GM23248 (cell line): ENCODE data around the gene CDR2.

Source experiments
- EZH2 ChIP-seq: fragments of 200-600 bp; sonication (generic); IDR thresholded peaks from 2 replicates; pipeline ENCODE4 v1.6.1; 2018; ENCODE audit warnings: antibody characterized with exemption, mild to moderate bottlenecking; ENCODE audit not compliant: insufficient read depth, poor library complexity, severe bottlenecking
- EZH2phosphoT487 ChIP-seq: fragments of 200-600 bp; sonication (generic); IDR thresholded peaks from 2 replicates; pipeline ENCODE4 v1.6.1; 2018; ENCODE audit warnings: antibody characterized with exemption, moderate library complexity, mild to moderate bottlenecking, low read depth; ENCODE audit not compliant: insufficient read depth

- TF ChIP-seq EZH2: no peak
- no peak for TF ChIP-seq EZH2phosphoT487
These were observed 17.3 kb downstream of the CDR2 start for GRCh38 chr16:22356930-22357634.
